Activated B cell treated with CpG ODN at 0.5 μM for 24 hours (primary cell): ENCODE results near the gene BAZ1A. TPM values are rescaled to one million over a fixed set of nuclear protein-coding genes. Genes with fewer than 3 reads are reported as not detected.

Experiments
- ATAC-seq: fragments of 200-7000 bp; cut with Tn5 transposase; one replicate; pipeline ENCODE4 v1.10.0; 2021; ENCODE audit warnings: low read depth, mild to moderate bottlenecking, moderate library complexity
- CTCF ChIA-PET: fragments of 350-600 bp; sonication (Branson Sonifier 250); formaldehyde crosslinking; loops from one replicate; lab custom pipeline; 2021; ENCODE audit warnings: antibody characterized with exemption; lab: Charles Lee
- POLR2A ChIA-PET: fragments of 350-600 bp; sonication (Branson Sonifier 250); formaldehyde crosslinking; loops from one replicate; lab custom pipeline; 2021; ENCODE audit warnings: antibody characterized with exemption; lab: Charles Lee
- DNase-seq: peaks from one replicate; pipeline ENCODE4 v3.0.0; 2022
- H3K27ac Mint-ChIP-seq: one replicate; pipeline ENCODE4 v1.8.0; 2020; ENCODE audit warnings: mixed read lengths
- H3K27me3 Mint-ChIP-seq: one replicate; pipeline ENCODE4 v1.8.0; 2021; ENCODE audit warnings: mixed read lengths
- H3K36me3 Mint-ChIP-seq: one replicate; pipeline ENCODE4 v1.8.0; 2021; ENCODE audit warnings: low read depth, mixed read lengths
- H3K4me1 Mint-ChIP-seq: one replicate; pipeline ENCODE4 v1.8.0; 2021; ENCODE audit warnings: mixed read lengths
- H3K4me3 Mint-ChIP-seq: one replicate; pipeline ENCODE4 v1.8.0; 2020; ENCODE audit warnings: mild to moderate bottlenecking, mixed read lengths
- H3K9me3 Mint-ChIP-seq: one replicate; pipeline ENCODE4 v1.8.0; 2020; ENCODE audit warnings: mixed read lengths
- intact Hi-C: fragments of 100-400 bp; cut with micrococcal nuclease; formaldehyde crosslinking; loops from one replicate; pipeline ENCODE4 v1.15.1; 2024
- total RNA-seq: library from RNA; stranded (reverse); gene quantifications from 2 replicates; pipeline ENCODE4 v1.2.3, GENCODE V29; 2022
- TF ChIP-seq, protein P1 (sequence below): fragments of 200-600 bp; IDR thresholded peaks from one replicate; pipeline ENCODE4 v1.8.0; 2022; ENCODE audit warnings: antibody characterized with exemption, mild to moderate bottlenecking

BAZ1A gene
- total RNA-seq, 1 donor from 2014 or later, result 55.9 TPM

DNA sequence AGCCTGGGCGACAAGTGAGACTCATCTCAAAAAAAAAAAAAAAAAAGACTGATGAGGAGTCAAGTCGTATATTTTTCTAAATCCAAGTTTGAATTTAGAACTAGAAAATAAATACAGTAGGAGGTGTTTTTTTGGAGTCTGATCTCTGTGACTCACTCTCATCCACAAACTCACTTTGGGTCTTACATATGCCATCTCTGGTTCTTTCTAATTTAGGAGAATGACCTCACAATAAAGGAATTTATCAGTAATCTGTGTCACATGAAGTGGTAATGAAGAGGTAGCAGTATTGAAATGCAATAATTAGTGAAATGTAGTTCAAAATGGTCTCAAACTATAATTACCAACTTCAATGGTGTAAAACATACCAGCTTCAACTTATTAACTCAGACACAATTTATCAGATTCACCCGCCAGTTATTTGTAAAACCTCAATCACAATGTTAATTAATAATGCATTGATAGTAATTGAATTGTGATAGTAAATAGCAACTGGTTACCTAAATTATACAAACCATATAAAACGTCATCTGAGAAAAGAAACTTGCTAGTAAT is 156.3 kb downstream of the BAZ1A start:
- TF ChIP-seq, protein P1, sequence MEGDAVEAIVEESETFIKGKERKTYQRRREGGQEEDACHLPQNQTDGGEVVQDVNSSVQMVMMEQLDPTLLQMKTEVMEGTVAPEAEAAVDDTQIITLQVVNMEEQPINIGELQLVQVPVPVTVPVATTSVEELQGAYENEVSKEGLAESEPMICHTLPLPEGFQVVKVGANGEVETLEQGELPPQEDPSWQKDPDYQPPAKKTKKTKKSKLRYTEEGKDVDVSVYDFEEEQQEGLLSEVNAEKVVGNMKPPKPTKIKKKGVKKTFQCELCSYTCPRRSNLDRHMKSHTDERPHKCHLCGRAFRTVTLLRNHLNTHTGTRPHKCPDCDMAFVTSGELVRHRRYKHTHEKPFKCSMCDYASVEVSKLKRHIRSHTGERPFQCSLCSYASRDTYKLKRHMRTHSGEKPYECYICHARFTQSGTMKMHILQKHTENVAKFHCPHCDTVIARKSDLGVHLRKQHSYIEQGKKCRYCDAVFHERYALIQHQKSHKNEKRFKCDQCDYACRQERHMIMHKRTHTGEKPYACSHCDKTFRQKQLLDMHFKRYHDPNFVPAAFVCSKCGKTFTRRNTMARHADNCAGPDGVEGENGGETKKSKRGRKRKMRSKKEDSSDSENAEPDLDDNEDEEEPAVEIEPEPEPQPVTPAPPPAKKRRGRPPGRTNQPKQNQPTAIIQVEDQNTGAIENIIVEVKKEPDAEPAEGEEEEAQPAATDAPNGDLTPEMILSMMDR, result no peak
- no peak overlapping the region for H3K27ac Mint-ChIP-seq
- peaks cover 13% of the 10 kb centered on the region for H3K4me1 Mint-ChIP-seq
- ChIA-PET CTCF (interaction anchor here (1.5 to 2.4 kb wide), 2 partner anchors 46 to 47 kb away, joined by 3 to 6 read pairs; no protein-coding TSS in a partner anchor), POLR2A (interaction anchor here (0.7 kb wide), 1 partner anchor 316 kb away, joined by 3 read pairs; no protein-coding TSS in a partner anchor)
- intact Hi-C loops, result loop anchor here (10.0 kb wide), 1 partner anchor 1106 kb away; the partner anchor contains the start of gene BRMS1L
- no peaks in the 10 kb centered on the region for H3K9me3 Mint-ChIP-seq
- no peak for DNase-seq
- H3K4me3 Mint-ChIP-seq, result no peak overlapping the region
- no peak for ATAC-seq
- H3K27me3 Mint-ChIP-seq, result no peaks in the 10 kb centered on the region
- peaks cover 2% of the 10 kb centered on the region for H3K36me3 Mint-ChIP-seq

DNA sequence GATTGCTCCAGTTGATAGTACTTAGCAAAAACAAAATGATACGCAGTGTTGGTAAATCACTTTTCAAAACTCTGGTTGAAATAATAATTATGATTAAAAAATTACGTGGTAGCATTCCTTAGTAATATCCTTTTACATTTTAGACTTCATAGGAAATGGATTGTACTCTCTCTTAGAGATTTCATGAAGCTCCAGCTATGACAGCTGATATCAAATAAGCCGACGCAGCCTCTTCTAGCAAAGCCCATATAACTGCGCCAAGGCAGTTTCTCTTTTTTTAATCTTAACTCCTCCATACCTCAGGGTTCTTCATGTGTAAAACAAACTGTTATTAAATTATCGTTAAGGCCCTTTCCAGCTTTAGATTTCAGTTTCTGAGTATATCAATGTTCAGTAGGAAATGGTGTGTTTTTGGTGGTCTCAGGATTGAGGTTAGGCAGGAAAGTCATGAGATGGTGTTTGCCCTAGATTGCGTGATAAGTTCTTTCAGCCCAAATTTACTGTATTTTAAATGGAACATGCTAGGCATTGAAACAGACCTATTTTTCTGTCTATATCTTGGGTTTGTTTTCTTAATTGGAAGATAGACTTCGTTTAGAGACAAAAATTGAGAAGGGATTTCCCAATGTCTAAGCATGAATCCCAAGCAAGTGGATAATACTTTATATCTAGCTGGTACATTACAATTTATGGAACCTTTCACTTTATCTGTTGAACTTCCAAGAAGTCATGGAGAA is 159.9 kb downstream of the BAZ1A start:
- Mint-ChIP-seq H3K9me3 (no peaks in the 10 kb centered on the region), H3K27me3 (no peaks in the 10 kb centered on the region), H3K27ac (peak overlapping the region; percentile 79), H3K36me3 (peaks cover 16% of the 10 kb centered on the region), H3K4me3 (peak overlapping the region; percentile 82), H3K4me1 (peaks cover 32% of the 10 kb centered on the region)
- intact Hi-C loops, result loop anchor here (2.0 to 10.0 kb wide), 4 partner anchors 14 to 1110 kb away; partner anchors contain the start of genes BRMS1L, FAM177A1 and PRORP
- ChIA-PET POLR2A (interaction anchor here (0.8 to 2.5 kb wide), 6 partner anchors 85 to 689 kb away, joined by 3 to 11 read pairs (median 6); partner anchors contain the start of genes FAM177A1, NFKBIA, SNX6 and SRP54), CTCF (interaction anchor here (1.7 kb wide), 1 partner anchor 42 kb away, joined by 8 read pairs; no protein-coding TSS in a partner anchor)
- DNase-seq (no peak), ATAC-seq (no peak)
- TF ChIP-seq, protein P1, result no peak

DNA sequence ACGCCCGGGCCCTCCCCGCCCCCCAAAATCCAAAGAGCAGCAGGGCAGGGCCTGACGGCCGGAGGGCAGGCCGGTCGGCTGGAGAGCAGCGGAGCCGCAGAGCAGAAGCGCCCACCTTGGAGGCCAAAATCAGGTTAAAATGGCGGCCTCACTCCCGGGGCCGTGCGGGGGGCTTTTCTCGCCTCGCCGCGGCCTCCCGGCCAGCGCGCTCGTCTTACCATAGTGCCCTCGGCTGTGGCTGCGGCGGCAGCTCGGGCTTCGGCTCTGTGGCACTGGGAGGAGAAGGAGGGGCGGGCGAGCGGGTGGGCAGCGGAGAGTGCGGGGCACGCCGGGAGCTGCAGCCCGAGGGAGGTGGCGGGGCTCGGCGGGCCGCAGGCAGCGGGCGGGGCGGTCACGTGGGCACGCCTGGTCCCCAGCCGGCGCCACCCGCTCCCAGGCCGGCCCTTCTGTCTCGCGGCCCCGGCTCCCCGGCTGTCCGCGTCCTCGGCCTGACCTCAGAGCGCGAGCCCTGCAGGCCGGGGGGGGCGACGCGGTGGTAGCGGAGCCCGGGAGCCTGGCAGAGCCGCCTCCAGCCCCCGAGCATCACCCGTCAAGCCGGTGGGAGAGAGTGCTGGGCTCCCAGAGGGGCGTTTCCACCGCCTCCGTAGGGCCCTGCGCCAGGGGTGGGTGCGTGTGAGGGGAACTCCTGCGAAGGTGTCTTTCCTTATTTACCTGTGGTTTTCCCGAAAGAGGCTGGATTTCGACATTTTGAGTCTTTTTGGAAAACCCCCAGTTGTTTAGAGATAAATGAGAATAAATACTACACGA is 160.6 kb downstream of the BAZ1A start, which contains the start of gene CFL2:
Gene CFL2 (minus strand): TSS at position 274 of the 807 bp plus-strand sequence. CDS start 53 bp downstream, at position 221.
- TF ChIP-seq, protein P1, result no peak
- DNase-seq, result peak; percentile 80
- intact Hi-C loops, result loop anchor here (1.0 to 10.0 kb wide), 7 partner anchors 14 to 1110 kb away; partner anchors contain the start of genes BRMS1L, FAM177A1, PRORP and SRP54
- peaks cover 32% of the 10 kb centered on the region for H3K4me1 Mint-ChIP-seq
- peak within 1 kb of the TSS; percentile 92 for H3K4me3 Mint-ChIP-seq
- no peaks in the 10 kb centered on the region for H3K27me3 Mint-ChIP-seq
- ChIA-PET POLR2A (interaction anchor here (0.6 to 2.5 kb wide), 7 partner anchors 8 to 690 kb away, joined by 3 to 11 read pairs (median 5); partner anchors contain the start of genes FAM177A1, NFKBIA and SNX6), CTCF (interaction anchor here (1.5 to 1.7 kb wide), 2 partner anchors 8 to 41 kb away, joined by 8 to 9 read pairs; no protein-coding TSS in a partner anchor)
- no peaks in the 10 kb centered on the region for H3K9me3 Mint-ChIP-seq
- peak within 1 kb of the TSS; percentile 89 for H3K27ac Mint-ChIP-seq
- peaks cover 16% of the 10 kb centered on the region for H3K36me3 Mint-ChIP-seq
- peak; percentile 90 for ATAC-seq

DNA sequence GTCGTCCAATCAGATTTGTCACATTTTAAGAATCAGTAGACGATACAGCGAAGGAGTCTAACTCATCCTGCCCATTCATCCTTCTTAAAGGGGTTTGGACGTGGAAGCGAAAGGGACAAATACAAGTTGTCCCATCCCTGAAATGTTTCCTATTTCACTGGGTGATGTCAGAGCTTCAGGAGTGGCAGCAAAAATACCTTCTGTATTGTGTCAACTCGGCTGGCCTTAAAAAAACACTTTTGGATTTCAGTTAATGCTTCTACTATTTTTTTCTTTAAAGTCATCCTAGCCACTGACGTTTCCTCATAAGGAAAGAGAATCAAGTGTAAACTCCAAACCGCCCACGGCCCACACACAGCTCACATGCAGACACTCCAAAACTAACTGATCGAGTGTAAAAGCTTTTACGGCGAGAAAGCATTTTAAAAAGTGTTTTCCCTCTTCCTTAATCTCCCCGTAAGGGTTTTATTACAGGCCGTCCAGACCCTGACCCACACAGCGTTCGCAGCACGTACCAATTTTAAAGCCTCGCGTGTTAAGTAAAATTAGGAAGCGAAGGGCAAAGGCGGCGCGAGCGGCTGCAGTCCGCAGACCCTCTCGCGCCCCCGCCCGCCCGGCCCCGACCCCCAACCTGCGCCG is 161.4 kb downstream of the BAZ1A start:
- ChIA-PET CTCF (interaction anchor here (1.5 kb wide), 1 partner anchor 9 kb away, joined by 9 read pairs; no protein-coding TSS in a partner anchor), POLR2A (interaction anchor here (0.6 to 2.5 kb wide), 7 partner anchors 9 to 1607 kb away, joined by 3 to 11 read pairs (median 5); partner anchors contain the start of genes MBIP, NFKBIA and SNX6)
- intact Hi-C loops, result loop anchor here (1.0 to 10.0 kb wide), 7 partner anchors 13 to 1111 kb away; partner anchors contain the start of genes BRMS1L, FAM177A1, PRORP and SRP54
- peak overlapping the region; percentile 92 for H3K4me3 Mint-ChIP-seq
- no peaks in the 10 kb centered on the region for H3K9me3 Mint-ChIP-seq
- peaks cover 32% of the 10 kb centered on the region for H3K4me1 Mint-ChIP-seq
- H3K27me3 Mint-ChIP-seq, result no peaks in the 10 kb centered on the region
- peak overlapping the region; percentile 89 for H3K27ac Mint-ChIP-seq
- H3K36me3 Mint-ChIP-seq, result peaks cover 16% of the 10 kb centered on the region
- ATAC-seq (no peak), DNase-seq (no peak)
- TF ChIP-seq, protein P1, result no peak
